Gastroesophageal sphincter (tissue), 4 donors: ENCODE data around the gene MFSD2A. TPM values are rescaled to one million over a fixed set of nuclear protein-coding genes. Genes with fewer than 3 reads are reported as not detected.

ENCODE experiments used
- ATAC-seq: fragments of 150-250 bp; one replicate; pipeline ENCODE4 v1.9.1; 2016; ENCODE audit warnings: mild to moderate bottlenecking, moderate library complexity
- H3K27ac ChIP-seq, 4 donors: fragments of 200-600 bp; sonication (generic) in 3 of 4; 1 replicate in 3 of 4; 2 replicates in 1 of 4; pipeline ENCODE4 v1.5.1; 2016 to 2019
- H3K27me3 ChIP-seq: fragments of 200-600 bp; sonication (generic); one replicate; pipeline ENCODE4 v1.5.1; 2019
- H3K36me3 ChIP-seq, 2 donors: fragments of 200-600 bp; sonication (generic); one replicate each; pipeline ENCODE4 v1.5.1; 2019; ENCODE audit warnings: control low read depth in 1 of 2
- H3K4me1 ChIP-seq, 3 donors: fragments of 200-600 bp; sonication (generic); 1 replicate in 2 of 3; 2 replicates in 1 of 3; pipeline ENCODE4 v1.5.1; 2016 to 2019; ENCODE audit warnings: control low read depth in 2 of 3
- H3K4me3 ChIP-seq, 2 donors: fragments of 200-600 bp; sonication (generic); one replicate each; pipeline ENCODE4 v1.5.1; 2019; ENCODE audit warnings: mild to moderate bottlenecking in 1 of 2, moderate library complexity in 1 of 2
- H3K9me3 ChIP-seq, 3 donors: fragments of 200-600 bp; sonication (generic); one replicate each; pipeline ENCODE4 v1.5.1; 2017 to 2019; ENCODE audit warnings: control low read depth in 2 of 3
- EP300 ChIP-seq: sonication (generic); formaldehyde crosslinking; IDR thresholded peaks from one replicate; pipeline ENCODE4 v1.6.1; 2017; ENCODE audit warnings: antibody characterized with exemption, mild to moderate bottlenecking
- POLR2A ChIP-seq, 2 donors: fragments of 450-650 bp; IDR thresholded peaks; one replicate each; pipeline ENCODE4 v1.6.1; 2017; ENCODE audit warnings: antibody characterized with exemption in 2 of 2, mild to moderate bottlenecking in 2 of 2, moderate library complexity in 1 of 2
- POLR2AphosphoS5 ChIP-seq: sonication (generic); formaldehyde crosslinking; IDR thresholded peaks from one replicate; pipeline ENCODE4 v1.6.1; 2017; ENCODE audit warnings: antibody characterized with exemption
- WGBS, 2 donors: methylation state at CpG; one replicate each; pipeline ENCODE4 v1.1.5; 2018; ENCODE audit warnings: low coverage in 1 of 2; 5-methylcytosine and 5-hydroxymethylcytosine counted together
- total RNA-seq, 4 donors: library from RNA; depleted of rRNA; stranded (reverse); fragments of >200 nt; gene quantifications; one replicate each; pipeline ENCODE4 v1.1.0, GENCODE V29; 2016
- TF ChIP-seq, protein P1 (sequence below), 4 experiments: fragments of 200-600 bp in 2 of 4; fragments of 450-650 bp in 2 of 4; sonication (generic) in 1 of 4; IDR thresholded peaks; one replicate each; pipeline ENCODE4 v1.5.1; 2017 to 2019; ENCODE audit warnings: antibody characterized with exemption in 4 of 4, mild to moderate bottlenecking in 2 of 4, moderate library complexity in 2 of 4

Gene MFSD2A
- total RNA-seq, 4 donors from 2014 or later: 0.84 to 4.8 (median 1.4) TPM

DNA sequence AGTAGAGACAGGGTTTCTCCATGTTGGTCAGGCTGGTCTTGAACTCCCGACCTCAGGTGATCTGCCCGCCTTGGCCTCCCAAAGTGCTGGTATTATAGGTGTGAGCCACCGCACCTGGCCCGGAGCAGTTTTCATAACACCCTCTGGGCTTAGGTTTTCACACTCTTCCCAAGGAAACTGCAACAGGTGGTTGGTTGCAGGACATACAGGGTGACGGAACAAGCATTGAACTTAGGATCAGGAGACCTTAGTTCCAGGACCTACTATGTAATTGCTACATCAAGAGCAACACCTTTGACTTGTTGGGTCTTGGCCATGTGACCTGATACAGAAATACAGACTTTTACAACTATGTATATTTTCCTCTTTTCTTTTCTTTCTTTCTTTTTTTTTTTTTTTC, 37.9 kb downstream of the MFSD2A start:
- WGBS, 2 donors: 97 to 100% methylated on average over 2 to 5 of the region's 5 CpGs
- no peaks in the 10 kb centered on the region for H3K9me3 ChIP-seq
- H3K4me3 ChIP-seq: no peak overlapping the region
- no peaks in the 10 kb centered on the region for H3K36me3 ChIP-seq
- ATAC-seq: no peak
- H3K27me3 ChIP-seq: no peaks in the 10 kb centered on the region
- TF ChIP-seq, protein P1, sequence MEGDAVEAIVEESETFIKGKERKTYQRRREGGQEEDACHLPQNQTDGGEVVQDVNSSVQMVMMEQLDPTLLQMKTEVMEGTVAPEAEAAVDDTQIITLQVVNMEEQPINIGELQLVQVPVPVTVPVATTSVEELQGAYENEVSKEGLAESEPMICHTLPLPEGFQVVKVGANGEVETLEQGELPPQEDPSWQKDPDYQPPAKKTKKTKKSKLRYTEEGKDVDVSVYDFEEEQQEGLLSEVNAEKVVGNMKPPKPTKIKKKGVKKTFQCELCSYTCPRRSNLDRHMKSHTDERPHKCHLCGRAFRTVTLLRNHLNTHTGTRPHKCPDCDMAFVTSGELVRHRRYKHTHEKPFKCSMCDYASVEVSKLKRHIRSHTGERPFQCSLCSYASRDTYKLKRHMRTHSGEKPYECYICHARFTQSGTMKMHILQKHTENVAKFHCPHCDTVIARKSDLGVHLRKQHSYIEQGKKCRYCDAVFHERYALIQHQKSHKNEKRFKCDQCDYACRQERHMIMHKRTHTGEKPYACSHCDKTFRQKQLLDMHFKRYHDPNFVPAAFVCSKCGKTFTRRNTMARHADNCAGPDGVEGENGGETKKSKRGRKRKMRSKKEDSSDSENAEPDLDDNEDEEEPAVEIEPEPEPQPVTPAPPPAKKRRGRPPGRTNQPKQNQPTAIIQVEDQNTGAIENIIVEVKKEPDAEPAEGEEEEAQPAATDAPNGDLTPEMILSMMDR (IDR thresholded peaks at IDR 0.05): no peak
- TF ChIP-seq EP300 (no peak), POLR2A (IDR thresholded peaks at IDR 0.05) (no peak), POLR2AphosphoS5 (no peak)
- H3K4me1 ChIP-seq: no peaks in the 10 kb centered on the region
- no peak overlapping the region for H3K27ac ChIP-seq

DNA sequence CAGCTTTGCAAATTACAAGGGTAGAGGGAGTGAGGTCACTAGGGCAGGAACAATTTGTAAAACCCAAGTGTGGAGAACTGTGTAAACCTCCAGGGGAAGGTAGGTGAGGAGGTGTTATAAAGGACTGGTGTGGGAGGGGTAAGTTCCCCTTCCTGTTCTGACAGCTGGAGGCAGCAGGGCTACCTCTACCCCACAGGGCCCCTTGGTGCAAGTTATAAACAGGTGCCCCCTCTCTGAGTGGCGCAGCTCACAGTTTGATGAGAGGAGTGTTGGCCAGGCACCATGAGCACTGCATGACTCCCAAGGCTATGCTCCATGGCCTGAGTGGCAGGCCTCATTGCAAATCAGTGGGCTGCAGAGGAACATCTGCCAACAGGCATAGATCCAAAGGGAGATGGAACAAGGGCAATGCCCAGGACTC, 41.0 kb downstream of the MFSD2A start:
- H3K4me3 ChIP-seq: no peak overlapping the region
- no peaks in the 10 kb centered on the region for H3K36me3 ChIP-seq
- H3K27me3 ChIP-seq: no peaks in the 10 kb centered on the region
- TF ChIP-seq, protein P1 (IDR thresholded peaks at IDR 0.05): no peak
- TF ChIP-seq POLR2AphosphoS5 (no peak), EP300 (no peak), POLR2A (IDR thresholded peaks at IDR 0.05) (no peak)
- no peak for ATAC-seq
- H3K9me3 ChIP-seq: no peaks in the 10 kb centered on the region
- no peaks in the 10 kb centered on the region for H3K4me1 ChIP-seq
- WGBS, 2 donors: 100% methylated on average over 1 of the region's 1 CpG; no CpG with 5 or more reads in 1 of the 2 donors
- no peak overlapping the region for H3K27ac ChIP-seq

DNA sequence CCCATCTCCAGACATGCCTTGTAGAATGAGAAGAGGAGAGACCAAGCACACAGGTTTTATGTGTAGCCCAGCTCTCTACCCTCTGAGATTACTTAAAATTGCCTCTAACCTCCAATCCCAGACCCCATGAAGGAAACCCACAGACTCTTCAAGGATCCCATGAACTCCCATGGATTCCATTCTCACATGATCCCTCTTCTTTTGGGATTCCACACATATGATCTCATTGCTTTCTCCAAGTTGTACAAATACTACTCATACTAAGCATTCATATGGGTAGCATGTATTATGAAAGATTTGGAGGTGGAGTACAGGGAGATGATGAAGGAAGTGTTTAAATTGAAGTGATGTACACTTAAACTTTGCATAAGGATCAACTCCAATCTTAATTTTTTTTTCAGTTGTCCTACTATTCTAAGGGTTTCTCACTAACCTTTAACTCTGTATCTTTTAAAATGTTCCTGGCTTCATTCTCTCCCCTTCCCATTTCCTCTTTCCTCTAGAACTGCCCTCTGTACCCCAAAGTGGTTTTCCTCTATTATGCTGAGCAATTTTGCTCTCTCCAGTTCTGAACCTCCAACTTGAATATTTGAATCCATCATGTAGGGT, 41.6 kb downstream of the MFSD2A start:
- no peak for TF ChIP-seq EP300
- TF ChIP-seq, protein P1 (IDR thresholded peaks at IDR 0.05): no peak
- no peak for TF ChIP-seq POLR2AphosphoS5
- TF ChIP-seq POLR2A (IDR thresholded peaks at IDR 0.05): no peak
- Histone ChIP-seq H3K4me3 (no peak overlapping the region), H3K9me3 (no peaks in the 10 kb centered on the region), H3K27me3 (no peaks in the 10 kb centered on the region), H3K36me3 (no peaks in the 10 kb centered on the region), H3K4me1 (peaks cover 0 to 2% (median 0%) of the 10 kb centered on the region in 3 donors), H3K27ac (no peak overlapping the region)
- ATAC-seq: no peak

DNA sequence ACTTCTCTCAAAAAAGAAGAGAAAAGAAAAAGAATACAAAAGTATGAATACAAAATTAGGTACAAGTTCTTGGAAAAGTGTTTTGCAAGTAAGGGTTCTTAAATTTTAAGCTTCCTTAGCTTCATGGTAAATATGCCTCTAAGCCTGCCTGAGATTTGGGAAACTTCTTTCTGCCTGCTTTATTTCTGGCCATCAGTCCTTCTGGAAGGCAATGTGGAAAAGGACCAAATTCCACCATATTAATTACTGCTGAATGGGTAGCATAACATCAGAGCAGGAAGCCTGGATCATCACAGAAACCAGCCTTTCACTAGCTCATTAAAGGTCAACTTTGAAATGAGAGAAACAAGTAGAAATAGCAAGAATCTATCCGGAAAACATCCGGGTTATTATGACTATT, 46.5 kb downstream of the MFSD2A start:
- no peaks in the 10 kb centered on the region for H3K36me3 ChIP-seq
- 22% methylated on average over 2 of the region's 2 CpGs; no CpG with 5 or more reads in 1 of the 2 donors for WGBS, 2 donors
- no peak overlapping the region for H3K27ac ChIP-seq
- H3K4me3 ChIP-seq: no peak overlapping the region
- peaks cover 0 to 8% (median 0%) of the 10 kb centered on the region in 3 donors for H3K4me1 ChIP-seq
- no peaks in the 10 kb centered on the region for H3K9me3 ChIP-seq
- ATAC-seq: no peak
- TF ChIP-seq POLR2A (IDR thresholded peaks at IDR 0.05): no peak
- no peak for TF ChIP-seq POLR2AphosphoS5
- no peak for TF ChIP-seq EP300
- TF ChIP-seq, protein P1 (IDR thresholded peaks at IDR 0.05): no peak
- no peaks in the 10 kb centered on the region for H3K27me3 ChIP-seq
